T-helper 2 cell treated with Interferon-gamma antibody and Interleukin-4, amounts not matched to agents 100 ng/mL and 5 ng/mL, for 36 hours (primary cell): Measurements from ENCODE around the gene EPHA6. TPM values are rescaled to one million over a fixed set of nuclear protein-coding genes. Genes with fewer than 3 reads are reported as not detected.

Source experiments
- intact Hi-C: fragments of 100-400 bp; cut with micrococcal nuclease; formaldehyde crosslinking; loops from one replicate; pipeline ENCODE4 v1.15.1; 2023
- total RNA-seq: library from RNA; stranded (reverse); gene quantifications from 2 replicates; pipeline ENCODE4 v1.2.3, GENCODE V29; 2022

The EPHA6 gene
- 0.07 TPM in 1 of 2 replicates, not detected in the other for total RNA-seq

DNA sequence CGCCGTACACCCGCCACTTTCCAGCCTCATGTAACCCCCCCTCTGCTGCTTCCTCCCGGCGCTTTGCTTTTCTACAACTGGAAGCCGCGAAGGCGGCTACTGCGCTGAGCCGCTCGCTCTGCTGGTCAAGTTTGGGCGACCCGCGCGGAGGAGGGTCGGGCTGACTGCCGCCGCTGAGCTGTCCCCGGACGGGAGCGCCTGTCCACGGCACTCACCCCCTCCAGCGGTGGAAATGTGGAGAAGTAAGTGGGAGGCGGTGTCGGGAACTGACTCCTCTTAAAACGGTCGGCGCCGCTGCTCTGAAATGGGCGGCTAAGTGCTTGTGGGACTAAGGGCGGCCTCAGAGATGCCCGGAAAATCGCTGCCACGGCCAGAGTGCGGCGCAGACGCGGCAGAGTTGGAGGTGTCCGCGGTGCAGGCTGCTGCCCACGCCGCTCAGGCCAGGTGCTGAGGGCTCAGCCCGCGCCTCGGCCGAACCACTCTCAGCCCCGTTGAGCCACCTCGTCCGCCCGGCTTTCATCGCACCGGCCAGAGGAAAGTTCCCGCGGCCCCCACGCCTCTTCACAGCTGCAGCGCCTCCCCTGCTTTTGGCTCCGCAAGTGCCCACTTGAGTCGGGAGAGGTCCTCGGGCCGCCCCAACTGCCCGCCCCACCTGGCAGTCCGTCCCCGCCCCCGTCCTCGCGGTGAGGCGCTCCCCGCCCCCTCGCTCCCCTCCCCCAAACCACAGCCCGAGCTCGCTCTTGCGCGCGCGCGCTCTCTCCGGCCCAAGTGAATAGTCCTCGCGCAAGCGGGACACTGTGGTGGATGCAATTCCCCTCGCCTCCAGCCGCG lies at the start of gene EPHA6:
Gene EPHA6 (plus strand): TSS at position 775 of the 831 bp plus-strand sequence.
- intact Hi-C loops, result no loop called here

DNA sequence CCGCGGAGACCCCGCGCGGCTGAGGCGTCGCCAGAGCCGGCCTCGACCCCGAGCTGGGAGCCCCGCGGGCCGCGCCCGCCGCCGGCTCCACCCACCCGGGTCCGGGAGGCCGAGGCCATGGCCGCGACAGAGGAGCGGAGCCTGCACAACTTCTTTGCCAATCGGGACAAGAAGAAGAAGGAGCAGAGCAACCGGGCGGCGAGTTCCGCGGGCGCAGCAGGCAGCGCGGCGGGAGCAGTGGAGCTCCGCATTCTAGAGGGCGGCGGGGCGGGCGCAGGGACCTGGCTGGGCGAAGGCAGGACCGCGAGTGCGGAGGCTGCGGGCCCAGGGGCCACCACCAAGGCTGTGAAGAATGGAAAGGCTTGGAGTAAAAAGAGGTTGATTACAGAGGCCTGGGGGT lies 37.6 kb upstream of the EPHA6 start:
- intact Hi-C loops, result no loop called here

DNA sequence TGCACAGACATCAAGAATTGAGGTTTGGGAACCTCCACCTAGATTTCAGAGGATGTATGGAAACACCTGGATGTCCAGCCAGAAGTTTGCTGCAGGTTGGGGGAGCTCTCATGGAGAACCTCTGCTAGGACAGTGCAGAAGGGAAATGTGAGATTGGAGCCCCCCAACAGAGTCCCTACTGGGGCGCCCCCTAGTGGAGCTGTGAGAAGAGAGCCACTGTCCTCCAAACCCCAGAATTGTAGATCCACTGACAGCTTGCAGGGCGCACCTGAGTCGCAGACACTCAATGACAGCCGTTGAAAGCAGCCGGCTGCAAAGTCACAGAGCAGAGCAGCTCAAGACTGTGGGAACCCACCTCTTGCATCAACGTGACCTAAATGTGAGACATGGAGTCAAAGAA lies 34.6 kb upstream of the EPHA6 start:
- intact Hi-C loops, result no loop called here

DNA sequence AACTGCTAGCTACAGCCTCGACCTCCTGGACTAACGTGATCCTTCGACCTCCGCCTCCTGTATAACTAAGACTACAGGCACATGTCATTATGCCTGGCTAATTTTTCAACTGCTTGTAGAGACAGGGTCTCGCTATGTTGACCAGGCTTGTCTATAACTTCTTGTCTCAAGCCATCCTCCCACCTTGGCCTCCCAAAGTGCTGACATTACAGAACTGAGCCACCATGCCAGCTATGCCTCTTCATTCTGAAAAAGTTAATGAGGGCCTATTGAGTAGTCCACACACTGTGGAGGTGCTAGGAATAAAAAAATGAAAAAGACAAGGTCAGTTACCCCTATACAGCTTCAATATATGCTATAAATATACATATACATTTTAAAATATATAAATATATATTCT lies 18.3 kb upstream of the EPHA6 start:
- intact Hi-C loops, result no loop called here

DNA sequence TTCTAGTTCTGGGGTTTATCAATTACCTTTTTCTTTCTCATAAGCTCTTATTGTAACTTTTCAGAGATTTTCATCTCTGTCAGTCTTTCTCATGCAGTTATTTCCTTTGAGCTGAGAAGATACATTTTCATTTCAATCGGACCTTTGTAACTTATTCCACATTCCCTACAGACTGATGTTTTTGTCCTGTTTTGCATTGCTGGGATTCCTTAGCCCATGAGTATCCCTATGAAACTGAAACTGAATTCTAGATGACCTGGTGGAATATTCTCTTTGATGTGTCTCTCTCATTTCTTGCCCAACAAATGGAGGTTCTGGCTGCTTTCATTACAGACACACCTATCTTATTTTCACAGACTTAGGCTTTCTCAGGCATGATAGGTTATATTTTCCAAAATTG lies 10.5 kb upstream of the EPHA6 start:
- intact Hi-C loops, result no loop called here

DNA sequence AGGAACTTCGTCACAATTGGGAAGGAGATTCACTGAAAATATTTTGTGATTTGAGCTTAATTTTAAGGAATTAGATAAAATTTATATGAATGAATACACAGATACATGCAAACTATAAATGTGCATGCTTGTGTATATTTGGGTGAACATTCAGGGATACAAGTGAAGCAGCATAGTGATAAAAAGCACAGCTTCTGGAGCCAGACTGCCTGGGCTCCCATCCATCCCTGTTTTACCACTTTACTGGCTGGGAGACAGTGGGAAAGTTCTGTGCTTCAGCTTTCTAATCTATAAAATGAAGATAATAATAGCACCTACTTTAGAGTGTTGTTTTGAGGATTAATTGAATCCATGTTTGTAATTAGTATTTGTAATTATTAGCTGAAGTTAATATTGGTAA lies 8.1 kb upstream of the EPHA6 start:
- intact Hi-C loops, result no loop called here

DNA sequence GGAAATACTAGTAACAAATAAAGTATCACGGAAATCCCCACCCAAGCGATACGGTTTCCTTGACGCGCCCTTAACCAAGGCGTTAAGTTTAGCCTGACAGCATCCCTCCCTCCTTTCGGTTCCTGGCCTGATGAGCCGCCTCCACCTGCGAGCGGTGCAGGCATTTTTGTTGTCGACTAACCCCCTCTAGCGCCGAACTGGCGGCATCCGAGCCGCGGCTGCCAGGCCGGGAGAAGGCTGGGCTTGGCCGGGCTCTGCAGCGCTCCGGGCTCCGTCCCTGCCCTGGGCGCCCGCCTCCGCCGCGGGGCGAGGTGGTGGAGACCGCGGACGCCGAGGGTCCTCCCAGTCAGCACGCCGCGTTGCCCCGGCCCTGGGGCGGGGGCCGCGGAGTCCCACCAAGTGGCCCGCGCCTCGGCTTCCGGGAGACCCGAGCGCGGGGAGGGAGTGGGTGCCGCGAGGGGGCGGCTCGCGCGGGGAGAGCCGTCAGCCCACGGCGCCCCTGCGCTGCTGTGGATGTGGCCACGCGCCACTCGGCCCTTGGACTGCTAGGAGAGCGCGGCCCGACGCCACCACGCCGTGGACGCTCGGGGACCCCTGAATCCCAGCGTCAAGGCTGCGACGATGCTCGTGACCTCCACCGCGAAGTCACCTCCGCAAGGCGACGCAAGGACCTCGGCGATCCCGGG lies 1.1 kb upstream of the EPHA6 start:
- intact Hi-C loops, result no loop called here

DNA sequence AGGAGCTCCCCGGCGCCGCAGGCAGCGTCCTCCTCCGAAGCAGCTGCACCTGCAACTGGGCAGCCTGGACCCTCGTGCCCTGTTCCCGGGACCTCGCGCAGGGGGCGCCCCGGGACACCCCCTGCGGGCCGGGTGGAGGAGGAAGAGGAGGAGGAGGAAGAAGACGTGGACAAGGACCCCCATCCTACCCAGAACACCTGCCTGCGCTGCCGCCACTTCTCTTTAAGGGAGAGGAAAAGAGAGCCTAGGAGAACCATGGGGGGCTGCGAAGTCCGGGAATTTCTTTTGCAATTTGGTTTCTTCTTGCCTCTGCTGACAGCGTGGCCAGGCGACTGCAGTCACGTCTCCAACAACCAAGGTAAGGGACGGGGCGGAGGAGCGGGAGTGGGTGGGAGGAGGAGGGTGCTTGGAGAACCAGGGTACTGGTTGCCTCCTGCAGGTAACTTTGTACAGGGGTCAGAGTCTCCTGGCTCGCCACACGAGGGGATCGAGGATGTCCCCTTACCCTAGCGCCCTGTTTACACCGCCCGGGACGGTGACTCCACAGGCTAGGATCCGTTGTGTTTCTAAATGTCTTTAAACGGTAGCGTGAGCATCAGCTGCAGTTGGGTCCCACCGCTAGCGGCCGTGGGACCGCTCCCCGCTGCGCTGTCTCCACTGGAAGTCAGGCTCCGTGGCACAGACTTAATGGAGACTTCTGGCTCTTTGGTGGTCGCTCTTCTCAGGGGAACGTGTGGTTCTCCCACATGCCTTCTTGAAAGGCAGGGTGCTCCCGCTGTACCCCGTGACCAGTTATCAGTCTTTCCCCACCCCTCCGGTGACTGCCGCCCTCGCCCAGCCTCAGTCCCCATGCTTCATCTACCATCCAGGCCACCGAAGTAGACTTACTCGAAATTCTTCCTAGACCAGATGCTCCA lies 515 bp downstream of the EPHA6 start:
- intact Hi-C loops, result no loop called here

DNA sequence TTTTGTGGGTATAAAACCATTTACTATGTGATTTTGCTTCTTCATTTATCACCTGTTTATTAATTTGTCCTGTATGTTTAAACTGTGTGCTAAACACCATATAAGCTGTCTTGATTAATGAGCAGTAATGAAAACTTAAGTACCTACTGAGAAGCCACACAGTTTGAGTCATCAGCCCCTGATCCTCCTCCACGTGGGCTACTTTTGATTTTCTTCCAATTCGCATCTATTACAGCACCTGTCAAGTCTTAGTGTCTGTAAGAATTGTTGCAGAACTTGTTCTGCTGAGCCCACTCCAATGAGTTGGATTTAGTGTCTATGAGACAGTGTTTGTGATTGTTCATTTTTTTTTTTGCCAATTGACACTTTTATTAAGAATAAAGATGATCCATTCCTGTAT lies 16.8 kb downstream of the EPHA6 start:
- intact Hi-C loops, result no loop called here

DNA sequence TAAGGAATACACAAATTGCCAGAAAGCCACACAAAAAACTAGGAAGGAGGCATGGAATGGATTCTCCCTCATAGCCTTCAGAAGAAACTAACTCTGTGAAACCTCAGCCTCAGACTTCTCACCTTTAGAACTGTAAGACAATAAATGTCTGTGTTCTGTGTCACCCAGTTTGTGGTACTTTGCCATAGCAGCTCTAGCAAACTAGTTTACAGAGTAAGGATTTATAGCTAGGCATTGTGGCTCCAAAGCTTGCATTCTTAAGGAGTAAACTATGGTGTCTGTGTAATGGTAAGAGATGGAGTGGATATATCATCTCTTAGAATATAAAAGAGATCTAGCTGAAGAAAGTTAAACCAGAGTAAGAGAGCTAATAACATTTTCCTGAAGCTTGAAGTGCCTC lies 18.9 kb downstream of the EPHA6 start:
- intact Hi-C loops, result no loop called here

DNA sequence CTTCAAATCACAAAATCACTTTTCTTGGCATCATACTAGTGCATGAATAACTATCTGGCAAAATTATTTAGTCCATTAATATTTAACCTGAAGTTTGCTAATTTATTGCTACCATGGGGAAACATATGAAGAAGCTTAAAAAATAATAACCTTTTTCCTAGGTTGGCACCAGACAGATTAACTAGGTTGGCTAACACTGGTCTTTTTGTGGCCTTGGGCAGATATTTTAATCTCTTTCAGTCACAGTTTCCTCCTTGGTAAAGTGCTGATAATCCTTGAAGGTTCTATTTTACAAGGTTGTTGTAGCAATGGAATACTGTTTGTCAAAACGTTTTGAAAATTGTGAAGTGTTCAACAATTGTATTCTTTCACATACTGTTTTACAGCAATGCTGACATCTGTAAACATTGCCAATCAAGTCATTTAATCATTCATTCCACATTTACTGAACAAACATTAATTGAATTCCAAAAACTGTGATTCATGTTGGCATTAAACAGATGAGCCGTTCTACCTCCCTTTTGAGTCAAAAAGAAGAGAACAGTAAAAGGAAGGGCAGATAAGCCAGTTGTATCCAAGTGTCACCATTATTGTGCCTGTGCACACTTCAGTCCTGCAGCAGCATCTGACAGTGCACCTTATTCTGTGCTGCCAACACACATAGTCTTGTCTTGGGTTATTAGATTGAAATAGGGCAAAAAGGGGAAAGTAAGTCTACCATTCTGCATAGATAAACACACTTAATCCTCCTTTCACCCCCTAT lies 21.9 kb downstream of the EPHA6 start:
- intact Hi-C loops, result no loop called here

DNA sequence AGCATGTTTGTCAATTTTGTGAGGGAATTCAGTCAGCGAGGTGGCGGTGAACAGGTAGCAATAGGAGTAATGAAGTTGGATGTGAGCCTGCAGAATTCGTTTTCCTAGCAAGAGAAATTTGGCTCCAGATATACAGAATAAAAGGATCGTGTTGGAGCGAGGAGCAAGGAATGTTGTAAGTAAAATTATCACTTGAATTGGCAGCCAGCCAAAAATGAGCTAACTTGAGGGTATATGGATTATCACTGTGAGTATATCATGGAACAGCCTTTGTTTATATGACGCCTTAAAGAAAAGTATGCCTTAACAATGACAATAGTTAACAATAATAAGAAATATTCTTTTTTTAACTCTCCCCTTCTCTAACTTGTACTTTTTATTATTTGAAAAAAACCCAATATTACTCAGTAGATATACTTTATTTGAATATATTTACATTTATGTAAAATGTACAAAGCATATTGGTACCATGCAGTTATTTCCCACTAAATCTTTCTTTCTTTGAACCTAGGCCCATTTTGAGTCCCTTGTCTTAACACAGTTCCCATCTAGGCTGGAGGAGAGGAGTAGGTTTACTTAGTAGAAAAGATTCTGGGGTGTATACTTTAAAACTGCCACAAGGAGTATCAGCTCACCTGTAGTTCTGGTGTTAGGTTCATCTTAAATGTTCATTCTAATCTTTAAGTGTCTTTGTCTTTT lies 29.3 kb downstream of the EPHA6 start:
- intact Hi-C loops, result no loop called here

DNA sequence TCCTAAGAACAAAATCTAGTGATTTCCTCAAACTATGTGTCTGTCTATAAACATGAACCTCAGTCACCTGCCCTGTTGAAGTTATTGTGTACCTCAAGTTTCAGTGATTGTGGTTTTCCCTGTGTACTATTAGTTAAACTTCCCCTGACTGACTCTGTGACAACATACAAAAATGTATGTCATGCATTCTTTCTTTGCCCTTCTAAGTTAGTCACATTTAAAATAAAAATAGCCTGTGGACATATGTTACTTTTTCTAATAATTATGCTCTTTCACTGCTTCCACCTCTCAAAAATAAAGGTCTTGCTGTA lies 29.8 kb downstream of the EPHA6 start:
- intact Hi-C loops, result no loop called here

DNA sequence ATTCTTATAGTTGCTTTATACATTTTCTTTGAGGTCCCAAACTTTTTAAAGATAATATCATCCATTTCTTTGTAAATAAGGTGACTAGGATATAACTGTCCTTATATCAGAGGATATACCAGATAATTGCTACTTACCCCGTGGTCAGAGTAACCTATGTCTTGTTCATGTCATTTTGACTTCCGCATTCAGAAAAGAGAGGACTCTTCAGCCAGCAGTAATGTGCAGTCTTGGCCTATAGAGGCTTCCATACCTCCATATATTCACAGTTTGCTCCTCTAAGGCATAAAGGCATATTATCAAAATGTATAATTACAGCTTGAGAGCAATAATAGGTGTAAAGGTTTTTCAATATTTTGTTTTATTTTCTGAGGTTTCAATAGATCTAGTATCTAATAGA lies 38.5 kb downstream of the EPHA6 start:
- intact Hi-C loops, result no loop called here

DNA sequence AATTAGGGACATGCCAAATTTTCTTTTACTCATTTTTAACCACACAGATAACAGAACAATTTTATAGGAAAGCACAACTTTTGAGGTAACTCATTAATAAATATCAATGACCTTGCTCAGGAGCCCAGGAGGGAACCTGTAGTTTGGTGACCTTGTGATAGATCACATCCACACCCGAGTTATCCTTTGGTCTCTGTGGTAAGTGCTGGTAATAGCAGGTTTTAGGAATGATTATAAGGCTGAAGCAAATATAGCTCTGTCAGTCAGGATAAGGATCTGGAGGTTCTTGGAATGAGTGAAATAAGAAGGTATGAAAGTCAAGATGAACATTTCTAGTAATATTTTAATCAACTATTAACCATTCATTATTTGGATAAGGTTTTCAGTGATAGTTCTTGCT lies 46.5 kb downstream of the EPHA6 start:
- intact Hi-C loops, result loop anchor here (5.0 kb wide), 1 partner anchor 796 kb away; no protein-coding TSS in a partner anchor

DNA sequence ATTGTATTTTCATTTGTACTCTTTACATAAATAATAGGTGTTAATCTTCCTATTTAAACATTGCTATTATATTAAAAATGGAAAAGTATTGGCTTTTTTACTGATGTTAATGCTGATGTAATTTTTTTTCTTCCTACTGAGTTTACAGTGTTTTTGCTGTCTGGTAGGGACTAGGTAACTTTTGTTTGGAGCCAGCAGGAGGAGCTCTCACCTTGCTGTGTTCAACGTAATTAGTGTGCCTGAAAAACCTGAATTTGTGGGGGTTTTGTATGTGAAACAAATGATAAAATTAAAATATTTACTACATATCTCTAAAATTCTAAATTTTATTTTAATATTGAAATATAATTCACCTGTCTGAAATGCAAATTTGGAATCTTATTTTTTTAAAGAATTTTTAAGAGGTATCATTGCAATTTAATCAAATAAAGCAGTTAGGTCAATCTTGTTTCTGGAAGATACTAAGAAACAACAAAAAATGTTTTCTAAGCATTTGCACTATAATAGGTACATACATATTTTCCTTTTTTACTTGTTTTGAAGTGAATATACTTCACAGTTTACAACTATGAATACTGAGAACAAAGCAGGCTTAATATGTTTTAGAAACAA lies 48.8 kb downstream of the EPHA6 start:
- intact Hi-C loops, result loop anchor here (5.0 kb wide), 1 partner anchor 794 kb away; no protein-coding TSS in a partner anchor

DNA sequence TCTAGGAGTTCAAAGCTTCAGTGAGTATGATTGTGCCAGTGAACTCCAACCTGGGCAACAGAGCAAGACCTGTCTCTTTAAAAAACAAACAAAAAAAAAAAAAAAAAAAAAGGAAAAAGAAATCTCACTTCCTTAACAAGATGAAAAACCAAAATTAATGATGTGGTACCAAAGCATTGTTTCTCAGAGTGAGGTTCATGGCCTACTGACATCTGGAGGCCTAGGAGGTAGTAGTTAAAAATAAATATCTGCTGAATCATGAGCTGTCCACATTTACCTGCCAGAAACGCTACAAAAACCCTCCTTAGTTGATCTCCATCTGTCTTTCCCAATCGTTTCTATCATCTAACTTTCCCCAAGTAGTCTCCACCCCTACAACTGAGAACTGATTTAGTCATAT lies 51.2 kb downstream of the EPHA6 start:
- intact Hi-C loops, result no loop called here

DNA sequence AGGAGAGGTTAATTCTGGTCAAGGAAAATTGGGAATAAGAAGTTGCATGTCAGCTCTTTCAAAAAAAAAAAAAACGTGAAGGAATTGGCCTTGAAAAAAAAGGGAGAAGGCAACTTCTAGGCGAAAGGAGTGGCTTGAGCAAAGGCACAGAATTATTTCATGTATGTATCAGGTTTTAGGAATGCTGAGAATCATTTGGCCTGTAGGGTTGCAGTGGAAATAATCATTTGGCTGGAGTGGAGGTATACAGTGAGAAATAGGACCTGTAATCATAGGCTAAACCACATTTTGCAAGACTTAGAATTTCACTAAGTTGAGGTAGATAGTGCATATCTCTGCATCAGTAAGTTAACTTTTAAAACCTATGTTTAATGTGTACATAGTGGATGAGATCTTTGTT lies 54.9 kb downstream of the EPHA6 start:
- intact Hi-C loops, result no loop called here

DNA sequence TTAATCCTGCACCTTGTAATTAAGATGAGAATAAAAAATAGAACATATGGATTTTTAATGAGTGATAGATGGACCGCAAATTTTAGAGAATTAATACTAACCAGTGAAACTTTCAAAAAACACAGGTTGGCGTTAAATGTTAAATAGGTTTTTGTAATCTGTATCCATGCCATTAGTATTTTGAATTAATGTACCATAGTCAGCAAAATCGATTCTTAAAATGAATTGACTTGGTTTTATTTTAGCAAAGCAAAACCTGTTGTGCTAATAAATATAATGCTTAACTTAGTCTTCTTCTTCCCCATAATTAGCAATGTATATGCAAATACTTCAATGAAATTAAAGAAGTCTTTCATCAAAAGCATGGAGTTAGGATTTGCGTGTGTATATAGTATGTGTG lies 63.1 kb downstream of the EPHA6 start:
- intact Hi-C loops, result no loop called here

DNA sequence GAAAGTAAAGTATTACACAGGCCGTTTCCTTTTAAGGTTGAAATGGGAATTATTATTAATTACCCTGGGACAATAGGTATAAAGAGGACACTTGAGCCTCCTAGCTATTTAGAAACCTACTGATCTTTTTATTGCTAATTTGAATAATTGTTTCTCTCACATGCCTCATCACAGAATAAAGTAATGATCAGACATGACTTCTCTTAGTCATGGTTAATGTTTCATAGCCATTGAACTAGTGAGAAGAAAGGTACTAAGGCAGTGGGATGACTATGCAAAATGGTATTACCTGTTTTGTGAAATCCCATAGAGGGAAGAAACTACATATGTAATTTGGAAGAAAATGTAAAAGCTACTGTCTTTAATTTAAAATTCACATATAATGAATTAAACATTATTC lies 85.6 kb downstream of the EPHA6 start:
- intact Hi-C loops, result no loop called here
